Activated gamma-delta T cell treated with Interleukin-2 at 50 U/mL for 16 hours (primary cell): ENCODE data around the gene MRPS14.
"Not testable (repeated sequence)": the region's sequence is repeated elsewhere in the genome, so short reads cannot be mapped to it uniquely, and the experiment has no call there.

ENCODE experiments used
- DNase-seq: peaks from one replicate; pipeline ENCODE4 v3.0.0-alpha.2; 2020

The MRPS14 gene

DNA sequence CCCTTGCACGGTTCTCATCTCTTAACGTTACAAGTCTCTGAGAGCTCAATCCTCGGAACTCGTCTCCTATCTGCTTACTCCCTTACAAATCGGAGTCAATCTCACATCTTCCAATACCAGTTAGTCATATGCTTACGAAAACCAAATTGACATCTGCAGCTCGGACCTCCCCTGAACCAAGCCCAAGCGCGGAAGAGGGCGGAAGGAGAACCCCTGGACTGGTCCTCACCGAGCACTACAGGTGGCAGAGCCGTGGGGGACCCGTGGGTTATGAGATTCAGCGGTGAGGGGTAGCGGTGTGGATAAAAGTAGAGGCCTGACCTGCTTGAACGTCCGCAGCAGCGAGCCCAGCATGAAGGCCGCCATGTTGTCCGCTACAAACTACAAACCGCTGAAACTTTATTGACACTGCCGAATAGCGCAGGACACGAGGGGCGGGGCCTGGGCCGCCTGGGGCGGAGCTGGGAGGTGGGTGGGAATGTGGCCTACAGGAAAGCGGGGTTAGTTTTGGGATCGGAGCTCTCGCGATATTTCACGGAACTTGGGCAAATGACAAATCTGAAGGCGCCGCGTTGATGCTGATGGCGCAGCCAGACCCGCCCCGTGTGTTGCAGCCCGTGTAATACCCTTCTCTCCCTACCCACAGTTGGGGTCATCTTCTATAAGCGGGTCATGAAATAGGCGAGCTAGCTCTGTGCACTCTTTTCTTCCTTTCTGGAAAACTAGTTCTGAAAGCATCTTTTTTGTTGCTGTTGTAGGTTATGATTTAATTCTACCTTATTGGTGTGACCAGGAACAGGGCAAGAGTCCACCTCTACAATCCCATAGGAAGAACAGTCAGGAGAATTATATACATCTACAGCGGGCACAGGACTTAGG is at the start of gene MRPS14:
Gene MRPS14, minus strand, starts transcription at position 383 of the 879 bp plus-strand sequence. Its CDS starts 17 bp downstream, at position 366.
- peak; percentile 96 for DNase-seq

- DNase-seq = no peak
These were observed 49.1 kb upstream of the MRPS14 start for GRCh38 chr1:175072099-175072951.

DNA sequence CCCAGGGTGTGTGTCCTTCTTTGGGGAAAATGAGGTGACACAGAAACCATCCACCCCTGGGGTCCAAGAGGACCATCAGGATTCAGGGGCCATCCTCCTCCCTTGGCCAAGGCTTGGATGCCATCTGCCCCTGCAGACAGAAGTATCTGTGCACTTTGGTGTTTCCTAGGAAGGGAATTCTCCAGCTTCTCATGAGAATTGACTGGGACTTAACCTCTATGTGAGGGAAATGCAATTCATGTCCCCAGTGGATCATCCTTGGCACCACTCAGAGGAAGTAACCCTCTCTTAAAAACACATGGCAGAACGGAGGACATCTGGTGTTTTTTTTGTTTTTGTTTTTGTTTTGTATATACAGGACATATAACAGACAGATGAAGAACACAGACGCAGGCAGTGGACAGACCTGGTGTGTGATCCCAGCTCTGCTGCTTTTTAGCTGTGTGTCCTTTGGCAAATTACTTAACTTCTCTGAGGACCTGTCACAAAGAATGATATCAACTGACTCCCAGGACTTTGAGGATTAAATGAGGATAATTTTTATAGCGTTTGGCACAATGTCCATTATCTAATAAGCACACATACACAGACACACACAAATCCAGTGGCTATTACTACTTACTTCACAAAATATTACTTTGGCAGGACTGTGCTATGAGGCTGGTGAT is 48.2 kb upstream of the MRPS14 start:
- DNase-seq = no peak

- DNase-seq = no peak
These were observed 47.6 kb upstream of the MRPS14 start for GRCh38 chr1:175070818-175071217.

- DNase-seq = no peak
These were observed 44.3 kb upstream of the MRPS14 start, which contains the start of gene TNN for GRCh38 chr1:175067362-175068106. Gene TNN, plus strand, starts transcription at chr1:175067833. Its CDS starts 9,586 bp downstream, at chr1:175077419.

GRCh38 chr1:175062858-175063257 is 39.6 kb upstream of the MRPS14 start:
- DNase-seq = no peak

- no peak for DNase-seq
These were observed 39.1 kb upstream of the MRPS14 start for GRCh38 chr1:175062339-175062738.

DNA sequence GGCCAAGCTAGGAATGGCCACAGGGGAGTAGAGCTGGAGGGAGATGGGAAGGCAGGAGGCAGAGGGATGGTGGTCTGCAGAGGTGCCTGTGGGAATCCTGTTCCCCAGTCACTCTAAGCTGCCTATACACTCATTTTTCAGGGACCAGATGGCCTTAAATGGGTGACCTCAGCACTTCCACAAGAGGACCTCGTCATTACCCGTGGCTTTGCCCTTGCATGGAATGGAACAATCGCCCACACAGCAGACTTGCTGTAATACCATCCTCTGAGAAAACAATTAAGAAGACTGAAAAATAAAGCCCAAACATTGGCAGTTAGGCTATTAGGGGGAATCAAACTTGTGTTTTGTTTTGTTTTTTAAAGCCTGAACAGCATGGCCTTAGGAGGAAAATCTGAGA is 31.5 kb upstream of the MRPS14 start:
- DNase-seq = no peak

- no peak for DNase-seq
These were observed 27.8 kb upstream of the MRPS14 start for GRCh38 chr1:175050992-175051391.

DNA sequence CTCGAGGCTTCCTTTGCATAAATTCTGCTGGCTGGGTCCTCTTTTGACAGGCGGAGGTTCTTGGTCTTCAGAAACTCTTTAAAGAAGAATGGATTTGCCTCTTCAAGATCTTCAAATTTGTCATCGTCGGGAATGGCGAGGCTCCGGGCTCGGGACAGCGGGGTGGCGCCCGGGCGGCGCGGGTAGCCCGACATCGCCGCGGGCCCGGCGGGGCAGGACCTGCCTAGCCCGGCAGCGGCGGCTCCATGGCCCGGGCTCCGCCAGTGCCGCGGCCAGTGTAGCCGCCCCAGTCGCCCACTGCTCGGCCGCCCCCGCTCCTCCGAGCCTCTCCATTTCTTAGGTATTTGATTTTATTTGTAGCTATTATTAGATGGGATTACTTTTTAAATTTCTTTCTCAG is 22.3 kb upstream of the MRPS14 start:
- DNase-seq = no peak

GRCh38 chr1:175045097-175045496 is 21.9 kb upstream of the MRPS14 start:
- no peak for DNase-seq

- DNase-seq = not testable (repeated sequence)
These were observed 21.4 kb upstream of the MRPS14 start for GRCh38 chr1:175044591-175044990.

DNA sequence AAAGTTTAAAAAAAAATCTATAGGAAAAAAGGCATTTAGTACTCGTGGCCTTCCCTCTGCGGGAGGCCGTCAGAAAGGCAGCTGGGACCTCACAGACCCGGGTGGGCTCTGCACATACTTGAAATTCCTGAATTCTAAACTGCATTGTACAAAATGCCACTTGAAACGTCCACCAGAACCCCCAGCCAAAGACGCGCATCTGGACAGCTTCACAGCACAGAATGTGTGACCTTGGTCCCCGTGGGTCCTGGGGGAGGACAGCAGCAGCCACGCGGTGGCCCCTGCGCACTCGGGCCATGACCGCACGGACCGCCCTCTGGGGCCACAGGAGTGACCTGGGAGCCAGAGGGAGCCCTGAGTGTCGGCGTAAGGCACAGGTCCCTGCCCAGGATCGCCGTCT is 20.6 kb upstream of the MRPS14 start:
- no peak for DNase-seq

DNA sequence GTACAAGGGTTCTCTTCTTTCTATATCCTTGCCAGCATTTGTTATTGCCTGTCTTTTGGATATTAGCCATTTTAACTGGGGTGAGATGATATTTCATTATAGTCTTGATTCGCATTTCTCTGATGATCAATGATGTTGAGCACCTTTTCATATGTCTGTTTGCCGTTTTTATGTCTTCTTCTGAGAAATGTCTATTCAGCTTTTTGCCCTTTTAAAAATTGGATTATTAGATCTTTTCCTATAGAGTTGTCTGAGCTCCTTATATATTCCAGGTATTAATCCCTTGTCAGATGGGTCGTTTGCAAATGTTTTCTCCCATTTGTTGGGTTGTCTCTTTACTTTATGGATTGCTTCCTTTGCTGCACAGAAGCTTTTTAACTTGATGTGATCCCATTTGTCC is 19.4 kb upstream of the MRPS14 start:
- DNase-seq = no peak

- no peak for DNase-seq
These were observed 17.2 kb upstream of the MRPS14 start for GRCh38 chr1:175040324-175040879.

- DNase-seq = no peak
These were observed 14.2 kb upstream of the MRPS14 start for GRCh38 chr1:175037416-175037815.

- no peak for DNase-seq
These were observed 13.3 kb upstream of the MRPS14 start for GRCh38 chr1:175036476-175036875.

GRCh38 chr1:175035865-175036264 is 12.6 kb upstream of the MRPS14 start:
- no peak for DNase-seq

GRCh38 chr1:175034775-175035174 is 11.6 kb upstream of the MRPS14 start:
- DNase-seq = no peak

DNA sequence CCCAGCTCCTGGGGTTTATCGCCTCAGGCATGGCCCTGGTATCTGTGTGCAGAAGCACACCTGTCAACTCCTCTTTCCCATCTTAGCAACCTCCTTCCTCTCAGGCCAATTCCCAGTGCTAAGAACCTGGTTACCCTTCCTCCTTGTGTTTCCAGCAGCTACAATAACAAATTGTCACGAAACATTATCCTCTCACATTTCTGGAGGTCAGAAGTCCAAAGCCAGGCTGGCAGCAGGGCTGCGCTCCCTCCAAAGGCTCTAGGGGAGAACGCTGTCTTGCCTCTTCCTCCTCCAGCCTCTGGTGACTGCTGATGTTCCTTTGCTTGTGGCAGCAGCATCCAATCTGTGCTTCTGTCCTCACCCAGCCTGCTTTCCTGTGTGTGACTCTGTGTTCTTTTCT is 10.7 kb upstream of the MRPS14 start:
- no peak for DNase-seq

GRCh38 chr1:175024773-175025172 is 1.5 kb upstream of the MRPS14 start:
- no peak for DNase-seq

DNA sequence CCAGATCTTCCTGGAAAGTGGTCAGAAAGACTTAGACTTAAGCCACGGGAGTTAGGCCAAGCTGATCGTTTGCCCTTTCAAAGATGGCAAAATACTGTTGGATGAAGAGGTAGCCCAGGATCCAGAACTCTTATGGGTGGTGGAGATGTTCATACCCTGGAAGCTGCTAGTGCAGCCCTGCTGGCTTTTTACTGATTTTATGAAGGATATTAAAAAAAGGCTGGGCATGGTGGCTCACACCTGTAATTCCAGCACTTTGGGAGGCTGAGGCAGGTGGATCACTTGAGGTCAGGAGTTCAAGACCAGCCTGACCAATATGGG is 657 bp upstream of the MRPS14 start:
- not testable (repeated sequence) for DNase-seq
